Astrocyte of the hippocampus (primary cell): ENCODE measurements around the gene SLC5A12.

Source experiments
- DNase-seq: peaks from one replicate; pipeline ENCODE4 v3.0.0; 2011; ENCODE audit warnings: low read depth, low spot score

Gene SLC5A12

GRCh38 chr11:26721948-26722475 is at the start of gene SLC5A12:
Gene SLC5A12, minus strand, starts transcription at chr11:26722060. Its CDS starts 346 bp downstream, at chr11:26721714.
- DNase-seq, result no peak

GRCh38 chr11:26769027-26769426 is 47.2 kb upstream of the SLC5A12 start:
- no peak for DNase-seq

GRCh38 chr11:26767060-26767459 is 45.2 kb upstream of the SLC5A12 start:
- DNase-seq, result peak; percentile 39

GRCh38 chr11:26765323-26765722 is 43.5 kb upstream of the SLC5A12 start:
- no peak for DNase-seq

- DNase-seq, result no peak
Observed at GRCh38 chr11:26764825-26765224, 43.0 kb upstream of the SLC5A12 start.

GRCh38 chr11:26764315-26764714 is 42.5 kb upstream of the SLC5A12 start:
- no peak for DNase-seq

- no peak for DNase-seq
Observed at GRCh38 chr11:26762089-26762488, 40.2 kb upstream of the SLC5A12 start.

GRCh38 chr11:26761361-26761809 is 39.5 kb upstream of the SLC5A12 start:
- DNase-seq, result no peak

- no peak for DNase-seq
Observed at GRCh38 chr11:26757995-26758394, 36.1 kb upstream of the SLC5A12 start.

GRCh38 chr11:26755762-26756161 is 33.9 kb upstream of the SLC5A12 start:
- DNase-seq, result no peak

GRCh38 chr11:26753723-26754504 is 32.1 kb upstream of the SLC5A12 start:
- peak; percentile 75 for DNase-seq

- DNase-seq, result no peak
Observed at GRCh38 chr11:26749927-26750326, 28.1 kb upstream of the SLC5A12 start.

GRCh38 chr11:26743622-26744021 is 21.8 kb upstream of the SLC5A12 start:
- no peak for DNase-seq

GRCh38 chr11:26742966-26743365 is 21.1 kb upstream of the SLC5A12 start:
- no peak for DNase-seq

GRCh38 chr11:26741036-26741435 is 19.2 kb upstream of the SLC5A12 start:
- peak; percentile 11 for DNase-seq

GRCh38 chr11:26739366-26740073 is 17.7 kb upstream of the SLC5A12 start:
- DNase-seq, result no peak

- no peak for DNase-seq
Observed at GRCh38 chr11:26734691-26735090, 12.8 kb upstream of the SLC5A12 start.

GRCh38 chr11:26731084-26731456 is 9.2 kb upstream of the SLC5A12 start:
- no peak for DNase-seq

- no peak for DNase-seq
Observed at GRCh38 chr11:26730414-26731083, 8.7 kb upstream of the SLC5A12 start.

GRCh38 chr11:26729284-26729683 is 7.4 kb upstream of the SLC5A12 start:
- no peak for DNase-seq

- no peak for DNase-seq
Observed at GRCh38 chr11:26726960-26727359, 5.1 kb upstream of the SLC5A12 start.

GRCh38 chr11:26719998-26720397 is 1.9 kb downstream of the SLC5A12 start:
- DNase-seq, result no peak
